Measurements from ENCODE around the gene PTGIS.
A peak's percentile ranks its signal among the peaks of the same experiment; 100 is the strongest.

PTGIS gene

GRCh38 chr20:49581482-49581881, 13.5 kb upstream of the PTGIS start:
- H3K4me3 ChIP-seq (ENCODE audit: low read depth, low read length): no peak overlapping the region
- H3K27me3 ChIP-seq (replicated peaks): no peaks in the 10 kb centered on the region
- no peaks in the 10 kb centered on the region for H3K36me3 ChIP-seq (replicated peaks)
- H3K27ac ChIP-seq: peak overlapping the region; percentile 66
- in situ Hi-C loops (cut with HindIII; ENCODE audit: low pct_ligation_motif_present, low sequenced_read_pairs): no loop called here
- no peak for DNase-seq
- TF ChIP-seq, protein P1, sequence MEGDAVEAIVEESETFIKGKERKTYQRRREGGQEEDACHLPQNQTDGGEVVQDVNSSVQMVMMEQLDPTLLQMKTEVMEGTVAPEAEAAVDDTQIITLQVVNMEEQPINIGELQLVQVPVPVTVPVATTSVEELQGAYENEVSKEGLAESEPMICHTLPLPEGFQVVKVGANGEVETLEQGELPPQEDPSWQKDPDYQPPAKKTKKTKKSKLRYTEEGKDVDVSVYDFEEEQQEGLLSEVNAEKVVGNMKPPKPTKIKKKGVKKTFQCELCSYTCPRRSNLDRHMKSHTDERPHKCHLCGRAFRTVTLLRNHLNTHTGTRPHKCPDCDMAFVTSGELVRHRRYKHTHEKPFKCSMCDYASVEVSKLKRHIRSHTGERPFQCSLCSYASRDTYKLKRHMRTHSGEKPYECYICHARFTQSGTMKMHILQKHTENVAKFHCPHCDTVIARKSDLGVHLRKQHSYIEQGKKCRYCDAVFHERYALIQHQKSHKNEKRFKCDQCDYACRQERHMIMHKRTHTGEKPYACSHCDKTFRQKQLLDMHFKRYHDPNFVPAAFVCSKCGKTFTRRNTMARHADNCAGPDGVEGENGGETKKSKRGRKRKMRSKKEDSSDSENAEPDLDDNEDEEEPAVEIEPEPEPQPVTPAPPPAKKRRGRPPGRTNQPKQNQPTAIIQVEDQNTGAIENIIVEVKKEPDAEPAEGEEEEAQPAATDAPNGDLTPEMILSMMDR (IDR thresholded peaks at IDR 0.05; ENCODE audit: low read depth, low read length, missing control alignments): no peak

DNA sequence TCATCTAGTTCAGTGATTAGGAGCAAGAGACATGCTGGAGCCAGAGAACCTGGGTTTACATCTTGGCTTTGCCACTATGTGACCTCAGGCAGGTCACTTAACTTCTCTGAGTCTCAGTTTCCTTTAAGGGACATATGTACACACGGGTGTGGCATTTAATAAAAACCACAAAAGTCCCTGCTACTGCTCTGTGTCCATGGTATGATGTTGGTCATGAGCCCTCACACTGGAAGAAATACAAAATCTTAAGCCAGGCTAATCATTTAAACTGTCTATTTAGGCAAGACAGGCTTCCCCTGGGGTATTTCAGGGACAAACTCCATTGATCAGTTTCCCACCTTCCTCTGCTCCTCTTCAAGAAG, 12.9 kb upstream of the PTGIS start:
- H3K27ac ChIP-seq: peak overlapping the region; percentile 66
- in situ Hi-C loops (cut with HindIII; ENCODE audit: low pct_ligation_motif_present, low sequenced_read_pairs): no loop called here
- TF ChIP-seq, protein P1 (IDR thresholded peaks at IDR 0.05; ENCODE audit: low read depth, low read length, missing control alignments): no peak
- DNase-seq: no peak
- no peaks in the 10 kb centered on the region for H3K27me3 ChIP-seq (replicated peaks)
- no peak overlapping the region for H3K4me3 ChIP-seq (ENCODE audit: low read depth, low read length)
- no peaks in the 10 kb centered on the region for H3K36me3 ChIP-seq (replicated peaks)

DNA sequence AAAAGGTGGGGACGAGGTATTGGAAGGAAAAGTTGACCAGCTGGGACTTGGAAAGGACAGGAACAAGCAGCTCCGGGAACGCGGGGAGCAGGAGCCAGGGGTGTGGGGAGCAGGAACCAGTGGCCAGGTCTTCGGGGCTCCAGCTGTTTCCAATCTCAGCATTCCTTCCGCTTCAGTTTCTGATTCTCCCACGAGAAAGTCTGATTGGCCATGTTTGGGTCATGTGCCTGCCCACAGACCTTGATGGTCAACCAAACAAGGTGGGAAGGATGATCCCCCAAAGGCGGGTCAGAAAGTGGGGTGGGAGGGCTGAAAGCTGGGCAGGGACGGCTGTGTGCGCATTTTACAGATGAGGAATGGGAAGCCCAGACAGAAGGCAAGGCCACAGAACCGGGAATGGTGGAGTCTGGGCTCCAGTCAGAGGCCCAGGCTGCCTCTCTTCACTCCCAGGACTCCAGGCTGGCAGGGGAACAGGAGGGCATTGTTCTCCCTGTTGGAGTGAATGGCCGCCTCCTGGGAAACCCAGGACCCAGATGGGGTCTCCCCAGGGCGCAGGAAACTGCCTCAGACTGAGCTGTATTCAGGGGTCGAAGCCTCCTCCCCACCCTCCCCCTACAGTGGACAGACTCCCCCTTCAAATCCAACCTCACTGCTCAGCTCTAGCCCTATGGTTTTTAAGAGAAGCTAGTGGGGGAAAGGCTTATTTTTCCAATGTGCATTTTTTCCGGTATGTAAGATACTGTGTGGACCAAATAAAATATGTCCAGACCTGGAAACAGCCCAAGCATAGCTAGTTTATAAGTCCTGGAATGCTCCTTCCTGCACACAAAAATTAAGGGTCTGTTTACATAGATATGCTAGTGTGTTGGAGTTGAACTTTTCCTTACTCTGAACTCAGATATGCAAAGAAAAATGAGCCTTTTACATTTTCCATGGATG, 12.2 kb upstream of the PTGIS start:
- peak; percentile 76 for DNase-seq
- in situ Hi-C loops (cut with HindIII; ENCODE audit: low pct_ligation_motif_present, low sequenced_read_pairs): no loop called here
- no peak overlapping the region for H3K4me3 ChIP-seq (ENCODE audit: low read depth, low read length)
- H3K36me3 ChIP-seq (replicated peaks): no peaks in the 10 kb centered on the region
- peak overlapping the region; percentile 66 for H3K27ac ChIP-seq
- TF ChIP-seq, protein P1 (IDR thresholded peaks at IDR 0.05; ENCODE audit: low read depth, low read length, missing control alignments): no peak
- H3K27me3 ChIP-seq (replicated peaks): no peaks in the 10 kb centered on the region

- Histone ChIP-seq H3K36me3 (replicated peaks) (no peaks in the 10 kb centered on the region), H3K4me3 (ENCODE audit: low read depth, low read length) (no peak overlapping the region), H3K27ac (no peak overlapping the region), H3K27me3 (replicated peaks) (no peaks in the 10 kb centered on the region)
- TF ChIP-seq, protein P1 (IDR thresholded peaks at IDR 0.05; ENCODE audit: low read depth, low read length, missing control alignments): no peak
- in situ Hi-C loops (cut with HindIII; ENCODE audit: low pct_ligation_motif_present, low sequenced_read_pairs): no loop called here
- no peak for DNase-seq
These were observed 11.3 kb upstream of the PTGIS start for GRCh38 chr20:49579195-49579594.

GRCh38 chr20:49578436-49578835, 10.5 kb upstream of the PTGIS start:
- no peak overlapping the region for H3K27ac ChIP-seq
- TF ChIP-seq, protein P1 (IDR thresholded peaks at IDR 0.05; ENCODE audit: low read depth, low read length, missing control alignments): no peak
- DNase-seq: no peak
- H3K4me3 ChIP-seq (ENCODE audit: low read depth, low read length): no peak overlapping the region
- in situ Hi-C loops (cut with HindIII; ENCODE audit: low pct_ligation_motif_present, low sequenced_read_pairs): no loop called here
- H3K27me3 ChIP-seq (replicated peaks): no peaks in the 10 kb centered on the region
- H3K36me3 ChIP-seq (replicated peaks): no peaks in the 10 kb centered on the region
